NCI-H2227 (cell line): ENCODE results near the gene WTAP.
A peak's percentile ranks its signal among the peaks of the same experiment; 100 is the strongest.
"Not testable (repeated sequence)": the region's sequence is repeated elsewhere in the genome, so short reads cannot be mapped to it uniquely, and the experiment has no call there.

ENCODE experiments used
- DNase-seq: peaks from one replicate; lab custom pipeline; 2025; ENCODE audit not compliant: unreplicated experiment; lab: John Stamatoyannopoulos, UW

Gene WTAP

DNA sequence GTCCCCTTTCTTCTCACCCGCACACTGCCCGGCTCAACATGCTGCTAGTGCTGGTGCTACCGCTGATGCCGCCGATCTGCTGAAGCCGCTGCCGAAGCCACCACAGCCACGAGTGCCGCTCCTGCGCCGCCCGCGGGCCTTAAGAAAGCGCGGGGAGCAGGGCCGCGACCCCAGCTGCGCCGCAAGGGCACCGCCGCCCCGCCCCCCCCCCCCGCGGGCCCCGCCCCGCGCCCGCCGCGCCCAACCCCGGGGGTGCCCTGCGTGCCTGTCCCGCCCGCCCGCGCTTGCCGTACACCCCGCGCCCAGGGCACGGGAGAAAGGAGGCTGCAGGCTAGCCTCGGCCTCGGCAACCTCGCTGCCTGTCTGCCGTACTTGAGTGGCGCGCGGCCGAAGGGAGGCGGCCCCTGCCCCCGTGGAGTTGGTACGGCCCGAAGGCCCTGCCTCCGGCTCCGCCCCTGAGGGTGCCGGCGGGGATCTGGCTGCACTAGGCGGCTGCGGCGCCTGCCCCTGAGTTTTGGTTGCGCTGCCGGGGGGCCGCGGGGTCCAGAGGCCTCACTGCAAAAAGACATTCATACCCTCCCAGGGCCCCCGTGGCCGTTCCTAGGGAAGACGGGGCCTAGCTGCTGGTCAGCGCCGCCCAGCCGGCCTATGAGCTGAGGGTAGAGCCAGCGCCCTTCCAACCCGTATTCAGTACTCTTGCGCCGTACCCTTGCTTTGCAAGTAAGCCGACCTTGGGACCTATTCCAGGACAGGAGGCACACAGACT, 34.0 kb upstream of the WTAP start, which contains the start of gene SOD2:
Gene SOD2 (minus strand): TSS at position 114 of the 766 bp plus-strand sequence. CDS start 74 bp downstream, at position 40.
- peak; percentile 86 for DNase-seq

DNA sequence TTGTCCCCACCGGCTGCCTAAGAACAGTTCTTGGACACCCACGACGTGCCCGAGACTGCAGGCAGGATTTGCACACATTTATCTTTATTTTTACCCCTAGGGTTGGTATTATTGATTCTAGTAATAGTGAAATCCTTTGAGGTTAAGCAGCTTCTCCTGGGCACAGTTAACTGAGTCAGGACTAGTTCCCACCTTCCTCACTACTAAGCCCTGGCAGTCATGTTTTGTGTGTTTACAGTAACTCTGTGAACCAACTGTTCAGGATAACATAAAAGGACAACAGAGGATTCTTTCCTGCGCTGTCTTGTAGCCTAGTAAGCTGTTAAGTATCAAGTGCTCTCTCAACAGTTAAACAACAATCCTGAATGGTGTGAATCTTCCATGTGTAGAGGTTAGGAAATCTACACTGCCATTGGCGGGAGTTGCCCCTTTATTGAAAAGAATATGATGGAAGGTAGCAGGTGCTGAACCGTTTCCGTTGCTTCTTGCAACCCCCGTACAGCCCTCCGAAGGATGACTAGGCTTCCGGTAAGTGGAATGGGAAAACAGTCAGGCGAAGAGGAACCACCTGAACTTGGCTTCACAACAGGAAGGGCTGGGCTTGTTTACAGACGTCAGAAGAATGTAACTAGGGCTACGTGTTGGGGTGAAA, 33.3 kb upstream of the WTAP start:
- DNase-seq: peak; percentile 30

DNA sequence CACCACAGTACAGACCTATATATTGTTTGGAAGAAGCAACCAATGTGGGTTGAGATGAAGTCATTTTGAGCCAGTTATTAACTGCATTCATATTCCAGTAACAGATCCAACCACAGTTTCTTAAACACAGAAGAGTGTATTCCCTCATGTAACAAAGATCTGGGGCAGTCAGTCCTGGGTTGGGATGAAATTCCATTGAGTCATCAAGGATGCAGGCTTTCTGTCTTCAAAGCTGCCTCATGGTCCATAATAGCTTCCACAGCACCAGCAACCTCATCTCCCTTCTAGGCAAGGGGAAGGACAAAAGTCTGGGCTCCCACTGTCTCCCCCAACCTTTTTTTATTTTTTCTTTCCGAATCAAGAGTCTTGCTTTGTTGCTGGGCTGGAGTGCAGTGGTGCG, 31.3 kb upstream of the WTAP start:
- no peak for DNase-seq

DNA sequence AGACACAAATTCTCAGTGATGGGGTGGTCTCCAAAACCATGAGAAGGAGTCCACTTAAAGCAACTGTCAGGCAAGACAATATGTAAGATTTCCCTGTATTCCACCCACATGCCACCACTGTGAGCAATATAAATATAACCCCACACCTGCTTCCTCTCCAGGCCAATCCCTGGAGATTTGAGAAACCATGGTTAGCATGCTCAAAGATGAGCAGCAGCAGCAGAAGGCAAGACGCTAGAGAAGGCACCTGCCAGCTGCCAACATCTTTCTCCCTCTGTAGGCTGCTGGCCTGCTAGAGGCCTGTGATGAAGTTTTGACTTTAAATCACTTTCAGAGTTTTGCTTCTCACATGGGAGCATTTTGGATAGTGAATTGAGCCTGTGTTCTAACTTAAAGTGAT, 26.3 kb upstream of the WTAP start:
- DNase-seq: no peak

DNA sequence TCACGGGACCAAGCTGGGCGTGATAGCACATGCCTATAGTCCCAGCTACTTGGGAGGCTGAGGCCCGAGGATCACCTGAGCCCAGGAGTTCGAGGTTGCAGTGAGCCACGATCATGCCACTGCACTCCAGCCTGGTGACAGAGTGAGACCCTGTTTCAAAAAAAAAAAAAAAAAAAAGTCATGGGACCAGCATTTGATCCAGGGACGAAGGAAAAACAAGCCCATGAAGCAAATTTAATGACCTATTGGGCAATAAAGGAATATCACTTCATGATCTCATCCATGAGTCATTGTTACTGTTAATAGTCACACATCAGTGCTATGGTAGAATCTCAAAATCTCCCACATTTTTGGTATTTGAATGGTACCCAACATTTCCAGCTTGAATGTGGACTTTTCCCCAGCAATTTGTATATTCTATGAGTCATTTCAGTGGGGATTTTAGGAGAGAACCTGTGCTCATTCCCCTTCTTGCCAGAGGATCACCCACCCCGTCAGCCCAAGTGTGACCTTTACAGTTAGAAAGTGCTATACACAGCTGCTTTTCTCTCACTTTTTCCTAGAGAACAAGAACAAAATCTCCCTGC, 25.8 kb upstream of the WTAP start:
- DNase-seq: no peak

DNA sequence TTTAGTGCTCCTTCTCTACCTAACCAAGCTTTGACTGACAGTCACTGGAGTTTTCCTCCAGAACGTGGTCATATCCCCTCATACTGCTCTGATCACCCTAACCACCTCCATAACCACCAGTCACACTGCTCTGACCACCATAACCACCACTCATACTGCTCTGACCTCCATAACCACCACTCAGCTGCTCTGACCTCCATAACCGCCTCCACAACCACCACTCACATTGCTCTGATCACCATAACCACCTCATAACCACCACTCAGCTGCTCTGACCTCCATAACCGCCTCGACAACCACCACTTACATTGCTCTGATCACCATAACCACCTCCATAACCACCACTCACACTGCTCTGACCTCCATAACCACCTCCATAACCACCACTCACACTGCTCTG, 16.7 kb upstream of the WTAP start:
- DNase-seq: not testable (repeated sequence)

GRCh38 chr6:159712389-159712788, 14.9 kb upstream of the WTAP start:
- DNase-seq: not testable (repeated sequence)

- DNase-seq: no peak
Observed at GRCh38 chr6:159713984-159714383, 13.3 kb upstream of the WTAP start.

DNA sequence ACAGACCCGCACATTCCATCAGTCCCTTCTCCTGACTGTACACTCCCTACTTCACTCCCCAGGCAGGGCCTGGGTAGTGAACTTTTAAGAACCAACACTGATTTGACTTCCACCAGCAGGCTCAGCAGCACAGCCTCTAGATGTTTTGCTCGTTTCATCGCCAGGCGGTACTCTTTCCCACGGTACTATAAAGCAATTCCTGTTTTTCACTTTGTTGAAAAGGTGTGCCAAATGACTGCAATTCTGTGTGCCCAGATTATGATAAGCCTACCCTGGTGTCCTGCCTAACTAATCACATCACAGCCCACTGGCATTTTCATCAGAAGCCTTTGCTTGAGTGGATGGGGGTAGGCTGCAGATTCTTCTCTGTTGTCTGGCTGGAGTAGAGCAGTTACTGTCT, 12.9 kb upstream of the WTAP start:
- DNase-seq: no peak

GRCh38 chr6:159715166-159715565, 12.1 kb upstream of the WTAP start:
- no peak for DNase-seq

DNA sequence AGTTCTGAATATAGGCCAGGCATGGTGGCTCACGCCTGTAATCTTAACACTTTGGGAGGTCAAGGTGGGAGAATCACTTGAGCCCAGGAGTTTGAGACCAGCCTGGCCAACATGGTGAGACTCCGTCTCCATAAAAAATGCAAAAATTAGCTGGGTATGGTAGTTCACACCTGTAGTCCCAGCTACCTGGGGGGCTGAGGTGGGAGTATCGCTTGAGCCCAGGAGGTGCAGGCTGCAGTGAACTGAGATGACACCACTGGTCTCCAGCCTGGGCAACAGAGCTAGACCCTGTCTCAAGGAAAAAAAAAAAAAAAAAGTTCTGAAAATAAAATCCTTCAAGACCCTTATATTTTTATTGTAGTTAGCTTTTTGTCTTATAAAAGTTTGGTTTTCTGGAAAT, 11.7 kb upstream of the WTAP start:
- no peak for DNase-seq

- no peak for DNase-seq
Observed at GRCh38 chr6:159716247-159717096, 10.8 kb upstream of the WTAP start.

DNA sequence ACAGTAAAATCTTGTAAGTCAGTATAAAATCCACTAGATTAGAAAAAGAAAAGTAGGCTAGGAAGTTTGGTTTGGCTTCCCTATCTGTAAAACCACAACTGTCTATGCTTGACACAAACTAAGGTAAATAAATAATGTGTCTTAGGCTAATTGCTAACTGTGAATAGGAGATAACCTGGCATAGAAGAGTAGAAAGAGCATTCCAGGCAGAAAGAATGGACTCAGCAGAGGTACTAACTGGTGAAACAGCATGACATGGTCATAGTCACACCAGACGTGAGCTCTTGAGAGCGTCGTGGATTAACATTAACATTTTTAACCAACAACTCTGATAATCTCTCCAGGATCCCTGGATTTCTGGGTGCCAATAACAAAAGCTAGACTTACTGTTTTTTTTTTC, 8.7 kb upstream of the WTAP start:
- no peak for DNase-seq

GRCh38 chr6:159719287-159719686, 8.0 kb upstream of the WTAP start:
- no peak for DNase-seq

- peak; percentile 39 for DNase-seq
Observed at GRCh38 chr6:159720708-159721107, 6.6 kb upstream of the WTAP start.

DNA sequence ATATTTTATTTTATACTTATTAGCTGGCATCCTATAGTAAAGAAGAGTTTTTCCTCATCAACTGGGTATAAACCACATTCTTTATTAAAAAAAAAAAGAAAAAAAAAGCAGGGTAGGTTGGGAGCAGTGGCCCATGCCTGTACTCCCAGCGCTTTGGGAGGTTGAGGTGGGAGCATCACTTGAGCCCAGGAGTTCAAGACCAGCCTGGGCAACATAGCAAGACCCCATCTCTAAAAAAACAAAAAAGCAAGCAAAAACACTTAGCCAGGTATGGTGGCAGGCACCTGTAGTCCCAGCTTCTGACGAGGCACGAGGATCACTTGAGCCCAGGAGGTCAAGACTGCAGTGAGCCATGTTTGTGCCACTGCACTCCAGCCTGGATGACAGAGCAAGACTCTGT, 5.3 kb upstream of the WTAP start:
- not testable (repeated sequence) for DNase-seq

DNA sequence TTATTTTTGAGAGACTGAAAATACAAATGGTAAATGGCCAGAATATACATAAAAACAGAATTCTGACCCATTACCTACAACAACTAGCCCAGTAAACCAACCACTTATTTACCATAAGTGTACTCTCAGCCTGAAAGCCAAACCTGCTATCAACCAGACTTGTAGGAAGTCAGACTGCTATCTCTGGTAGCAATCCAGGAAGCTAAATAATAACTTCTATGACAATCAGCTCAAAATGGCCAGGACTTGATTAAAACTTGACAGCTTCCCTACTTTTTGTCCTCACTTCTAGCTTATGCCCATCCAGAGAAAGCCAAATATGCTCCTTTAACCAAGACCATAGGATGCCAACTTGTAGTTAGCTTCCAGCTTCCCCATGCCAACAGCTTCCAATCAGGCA, 4.7 kb upstream of the WTAP start:
- no peak for DNase-seq

DNA sequence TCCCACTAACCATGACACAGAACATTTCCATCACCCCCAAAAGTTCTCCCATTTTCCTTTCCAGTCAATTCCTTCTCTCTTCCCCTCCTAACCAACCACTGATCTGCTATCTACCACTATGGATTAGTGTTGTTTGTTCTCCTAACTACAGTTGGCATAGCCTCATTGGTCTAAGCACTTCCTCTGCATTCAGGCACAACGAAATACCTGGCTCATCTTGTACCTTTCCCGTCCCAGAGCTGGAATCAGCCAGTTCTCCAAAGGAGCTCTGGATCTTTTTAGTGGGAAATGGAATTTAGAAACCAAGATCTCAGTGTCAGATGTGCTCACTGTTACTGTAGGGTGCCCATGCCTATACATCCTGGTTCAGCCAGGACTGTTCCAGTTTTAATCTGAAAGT, 4.0 kb upstream of the WTAP start:
- no peak for DNase-seq

GRCh38 chr6:159724778-159725177, 2.5 kb upstream of the WTAP start:
- DNase-seq: no peak

DNA sequence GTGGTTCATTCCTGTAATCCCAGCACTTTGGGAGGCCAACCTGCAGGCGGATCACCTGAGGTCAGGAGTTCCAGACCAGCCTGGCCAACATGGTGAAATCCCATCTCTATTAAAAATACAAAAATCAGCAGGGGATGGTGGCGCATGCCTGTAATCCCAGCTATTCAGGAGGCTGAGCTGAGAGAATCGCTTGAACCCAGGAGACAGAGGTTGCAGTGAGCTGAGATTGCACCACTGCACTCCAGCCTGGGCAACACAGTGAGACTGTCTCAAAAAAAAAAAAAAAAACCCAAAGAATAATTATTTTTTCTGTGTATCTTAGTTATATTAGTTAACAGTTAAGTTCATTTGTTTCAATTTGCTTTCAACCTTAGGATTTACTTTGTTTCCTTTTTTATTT, 2.1 kb upstream of the WTAP start:
- DNase-seq: not testable (repeated sequence)

- peak; percentile 83 for DNase-seq
Observed at GRCh38 chr6:159726255-159726917, 920 bp upstream of the WTAP start.
